GM12874 (cell line): ENCODE results near the gene KNDC1.

Source experiments
- CTCF ChIP-seq: IDR thresholded peaks from 2 replicates; pipeline ENCODE4 v1.5.1; 2011; ENCODE audit warnings: low read depth, mild to moderate bottlenecking, control low read depth, low read length, moderate library complexity; ENCODE audit not compliant: insufficient read depth

Gene KNDC1

DNA sequence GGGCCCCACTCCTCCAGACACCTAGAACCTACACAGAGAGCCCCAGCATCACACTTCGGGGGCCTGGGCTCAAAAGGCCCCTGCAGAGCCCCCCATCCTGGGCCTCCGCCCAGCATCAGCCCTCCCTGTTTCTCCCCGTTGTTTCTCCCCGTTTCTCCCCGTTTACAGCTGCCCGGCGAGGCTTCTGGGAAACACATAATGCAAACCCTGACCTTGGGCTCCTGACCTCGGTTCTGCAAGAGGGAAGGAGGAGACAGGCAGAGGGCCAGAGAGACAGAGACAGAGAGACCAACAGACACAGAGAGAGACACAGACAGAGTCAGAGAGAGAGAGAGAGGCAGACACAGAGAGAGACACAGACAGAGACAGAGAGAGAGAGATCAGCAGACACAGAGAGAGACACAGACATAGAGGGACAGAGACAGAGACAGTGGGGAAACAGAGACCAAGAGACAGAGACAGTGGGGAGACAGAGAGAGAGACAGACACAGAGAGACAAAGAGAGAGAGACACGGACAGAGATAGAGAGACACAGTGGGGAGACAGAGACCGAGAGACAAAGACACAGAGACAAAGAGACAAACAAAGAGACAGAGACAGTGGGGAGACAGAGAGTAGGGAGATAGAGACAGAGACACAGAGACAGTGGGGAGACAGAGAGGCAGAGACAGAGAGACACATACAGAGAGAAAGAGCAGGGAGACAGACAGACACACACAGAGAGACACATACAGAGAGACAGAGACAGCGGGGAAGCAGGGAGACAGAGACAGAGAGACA is 90.1 kb downstream of the KNDC1 start:
- TF ChIP-seq CTCF, result no peak

DNA sequence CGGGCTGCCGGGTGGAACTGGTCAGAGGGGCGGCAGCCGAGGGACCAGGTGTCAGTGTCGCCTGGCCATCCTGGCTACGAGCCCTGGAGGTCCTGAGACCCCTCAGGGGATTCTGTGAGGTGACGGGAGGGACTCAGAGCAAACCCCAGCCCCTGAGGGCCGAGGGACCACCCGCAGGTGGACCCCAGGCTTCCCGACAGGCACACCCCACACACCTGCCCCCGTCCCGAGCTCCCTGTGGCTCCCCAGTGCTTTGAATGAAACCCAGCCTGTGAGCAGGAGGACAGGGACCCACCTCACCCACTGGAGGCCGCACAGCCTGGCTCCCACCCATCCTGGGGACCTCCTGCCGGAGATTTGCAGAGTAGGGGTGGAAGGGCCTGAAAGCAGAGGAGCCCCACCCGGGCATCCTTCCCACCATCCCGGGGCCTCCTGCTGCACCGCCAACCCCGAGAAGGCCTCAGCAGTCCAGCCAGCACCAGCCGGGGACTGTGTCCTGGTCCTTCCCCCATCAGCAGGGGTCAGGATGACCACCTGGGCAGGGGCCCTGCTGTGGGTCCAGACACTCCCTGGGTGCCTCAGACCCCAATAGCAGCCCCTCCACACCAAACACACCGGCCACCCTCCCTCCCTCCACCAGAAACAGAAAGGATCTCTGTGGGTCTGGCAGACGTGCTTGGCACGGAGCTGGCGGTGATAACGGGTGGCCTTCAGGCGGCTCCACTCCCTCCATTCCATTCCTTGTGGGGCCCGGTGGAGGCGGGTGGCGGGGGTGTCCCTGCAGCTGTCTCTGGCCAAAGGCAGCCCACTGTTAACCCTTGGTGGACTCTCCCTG is 91.6 kb downstream of the KNDC1 start:
- TF ChIP-seq CTCF, result no peak

GRCh38 chr10:133252223-133252552 is 92.2 kb downstream of the KNDC1 start:
- no peak for TF ChIP-seq CTCF

- TF ChIP-seq CTCF, result no peak
Observed at GRCh38 chr10:133253361-133253955, 93.4 kb downstream of the KNDC1 start.

- no peak for TF ChIP-seq CTCF
Observed at GRCh38 chr10:133254421-133255120, 94.6 kb downstream of the KNDC1 start.

GRCh38 chr10:133255323-133255722 is 95.3 kb downstream of the KNDC1 start:
- TF ChIP-seq CTCF, result no peak
